NB4 (cell line): ENCODE results near the gene SYT12.

Experiments used
- DNase-seq: peaks from one replicate; pipeline ENCODE4 v3.0.0; 2010; ENCODE audit warnings: low read depth
- H3K4me3 ChIP-seq: one replicate; pipeline ENCODE4 v1.5.1; 2011; ENCODE audit warnings: mild to moderate bottlenecking, low read depth, low read length, moderate library complexity
- CTCF ChIP-seq: IDR thresholded peaks from one replicate; pipeline ENCODE4 v1.5.1; 2012; ENCODE audit warnings: low read depth, low read length
- MAX ChIP-seq: IDR thresholded peaks from 2 replicates; pipeline ENCODE4 v1.6.1; 2011; ENCODE audit warnings: low read depth, low read length
- MYC ChIP-seq: IDR thresholded peaks from 2 replicates; pipeline ENCODE4 v1.6.1; 2011; ENCODE audit warnings: low read depth, low read length
- POLR2A ChIP-seq: IDR thresholded peaks from 2 replicates; pipeline ENCODE4 v1.6.1; 2011; ENCODE audit warnings: mild to moderate bottlenecking; ENCODE audit not compliant: insufficient read length; ENCODE audit errors: extremely low read depth

Gene SYT12

GRCh38 chr11:67027943-67028542, 5.1 kb downstream of the SYT12 start:
- DNase-seq, result no peak
- TF ChIP-seq MYC (no peak), POLR2A (no peak), CTCF (no peak)
- H3K4me3 ChIP-seq, result no peak overlapping the region

GRCh38 chr11:67029146-67029545, 6.2 kb downstream of the SYT12 start:
- no peak overlapping the region for H3K4me3 ChIP-seq
- no peak for TF ChIP-seq MYC
- no peak for TF ChIP-seq CTCF
- no peak for DNase-seq

GRCh38 chr11:67030976-67031375, 8.0 kb downstream of the SYT12 start:
- DNase-seq, result peak; percentile 72
- TF ChIP-seq MYC (no peak), MAX (no peak), POLR2A (no peak), CTCF (no peak)
- H3K4me3 ChIP-seq, result no peak overlapping the region

GRCh38 chr11:67031791-67032561, 9.0 kb downstream of the SYT12 start:
- TF ChIP-seq POLR2A (no peak), MYC (no peak), MAX (no peak), CTCF (no peak)
- no peak for DNase-seq
- no peak overlapping the region for H3K4me3 ChIP-seq

GRCh38 chr11:67032830-67033551, 10.1 kb downstream of the SYT12 start:
- H3K4me3 ChIP-seq, result no peak overlapping the region
- TF ChIP-seq CTCF (no peak), MAX (no peak), MYC (no peak), POLR2A (no peak)
- peak; percentile 55 for DNase-seq
